ENCODE measurements around the gene TRERF1. TPM values are rescaled to one million over a fixed set of nuclear protein-coding genes. Genes with fewer than 3 reads are reported as not detected.

The TRERF1 gene
- total RNA-seq, 2 donors from 2014 or later = 3.4 to 5.6 TPM

DNA sequence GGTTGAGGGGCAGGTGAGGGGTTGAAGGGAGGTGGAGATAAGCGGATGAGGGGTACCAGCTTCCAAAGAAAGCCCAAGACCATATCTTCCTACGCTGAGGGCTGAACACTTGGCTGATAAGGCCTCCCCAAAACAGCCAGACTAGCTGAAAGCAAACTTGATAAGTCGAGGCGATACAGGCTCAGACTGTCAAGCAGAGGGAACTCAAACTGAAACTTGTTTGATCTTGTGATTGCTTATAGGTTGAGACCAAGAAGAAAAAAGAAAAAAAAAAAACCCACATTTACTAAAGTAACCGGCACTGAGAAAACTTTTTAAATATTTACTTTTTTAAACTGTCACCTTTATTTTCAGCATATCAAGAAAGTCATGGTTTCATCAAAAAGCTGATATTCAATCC, 73.6 kb downstream of the TRERF1 start:
- intact Hi-C loops (cut with DNase I) = no loop called here
- DNase-seq (ENCODE audit: low spot score) = no peak

DNA sequence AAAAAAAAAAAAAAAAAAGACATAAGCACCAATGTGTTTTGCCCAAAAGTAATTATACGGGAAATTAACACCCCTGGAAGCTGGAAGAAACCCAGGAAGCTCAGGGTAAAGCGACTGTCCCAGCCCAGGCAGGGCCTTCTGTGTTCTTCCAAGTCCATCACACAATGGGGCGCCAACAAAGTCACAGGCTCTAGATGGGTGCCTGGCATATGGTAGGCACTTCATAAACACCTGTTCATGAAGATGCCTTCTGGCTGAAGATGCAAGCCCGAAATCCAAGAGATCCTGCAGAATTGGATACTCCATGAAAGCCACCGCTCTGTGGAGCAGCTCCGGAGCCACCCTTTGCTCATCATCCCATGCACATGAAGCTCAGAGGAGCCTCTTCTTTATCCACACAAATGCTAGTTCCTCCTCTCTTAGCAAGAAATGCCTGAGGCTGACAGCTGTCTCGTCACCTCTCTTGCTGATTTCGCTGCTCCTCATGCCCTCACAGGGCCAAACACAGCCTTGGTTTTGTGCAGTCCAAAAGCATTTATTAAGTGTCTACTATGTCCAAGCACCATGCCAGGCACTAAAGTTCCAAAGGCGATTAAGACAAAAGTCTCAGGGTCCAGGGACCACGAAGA, 76.6 kb downstream of the TRERF1 start:
- intact Hi-C loops (cut with DNase I) = no loop called here

DNA sequence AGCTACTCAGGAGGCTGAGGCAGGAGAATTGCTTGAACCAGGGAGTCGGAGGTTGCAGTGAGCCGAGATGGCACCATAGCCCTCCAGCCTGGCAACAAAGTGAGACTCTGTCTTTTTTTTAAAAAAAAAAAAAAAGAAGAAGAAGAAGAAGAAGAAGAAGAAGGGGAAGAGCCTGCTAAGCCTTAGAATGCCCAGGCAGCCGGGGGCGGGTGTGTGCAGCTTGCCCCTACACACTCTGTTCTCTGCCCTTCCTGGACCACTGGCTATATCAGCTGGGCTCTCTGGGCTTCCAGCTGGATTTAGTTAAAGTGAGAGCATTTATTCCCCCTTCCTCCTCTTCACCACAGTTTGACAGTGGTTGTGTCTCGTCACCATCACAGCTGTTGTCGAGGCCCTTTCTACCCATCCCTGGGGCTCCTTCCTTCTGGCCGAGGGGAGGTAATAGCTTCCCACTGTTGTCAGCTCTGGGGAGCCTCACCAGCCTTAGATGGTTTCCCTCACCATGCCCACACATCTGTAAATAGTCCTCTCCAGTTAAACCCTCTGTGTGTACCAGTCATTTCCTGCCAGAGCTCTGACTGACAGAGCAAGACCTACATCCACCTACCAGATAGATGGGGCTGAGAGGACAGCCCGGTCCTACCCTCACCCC, 77.6 kb downstream of the TRERF1 start:
- DNase-seq (ENCODE audit: low spot score) = no peak
- intact Hi-C loops (cut with DNase I) = no loop called here

More for the DNA sequence above, 76.6 kb downstream of the TRERF1 start:
- no peak for DNase-seq (ENCODE audit: low spot score)

DNA sequence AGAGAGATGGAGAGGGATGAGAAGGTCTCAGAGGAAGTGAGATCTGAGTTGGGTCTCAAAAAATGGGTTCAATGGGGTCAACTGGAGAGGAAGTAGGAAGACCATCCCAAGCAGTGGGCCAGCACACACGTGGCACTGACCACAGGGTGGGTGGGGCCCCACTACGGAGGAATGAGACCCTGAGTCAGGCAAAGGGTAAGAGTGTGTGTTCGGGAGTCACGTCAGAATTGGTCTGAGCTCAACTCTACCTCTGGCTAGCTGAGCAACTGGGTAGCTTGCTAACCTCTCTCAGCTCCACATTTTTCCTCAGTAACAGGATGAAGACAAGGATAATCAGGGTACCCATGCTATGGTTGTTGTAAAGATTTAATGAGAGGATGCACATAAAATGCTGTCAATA, 79.0 kb downstream of the TRERF1 start:
- intact Hi-C loops (cut with DNase I) = no loop called here
- no peak for DNase-seq (ENCODE audit: low spot score)

DNA sequence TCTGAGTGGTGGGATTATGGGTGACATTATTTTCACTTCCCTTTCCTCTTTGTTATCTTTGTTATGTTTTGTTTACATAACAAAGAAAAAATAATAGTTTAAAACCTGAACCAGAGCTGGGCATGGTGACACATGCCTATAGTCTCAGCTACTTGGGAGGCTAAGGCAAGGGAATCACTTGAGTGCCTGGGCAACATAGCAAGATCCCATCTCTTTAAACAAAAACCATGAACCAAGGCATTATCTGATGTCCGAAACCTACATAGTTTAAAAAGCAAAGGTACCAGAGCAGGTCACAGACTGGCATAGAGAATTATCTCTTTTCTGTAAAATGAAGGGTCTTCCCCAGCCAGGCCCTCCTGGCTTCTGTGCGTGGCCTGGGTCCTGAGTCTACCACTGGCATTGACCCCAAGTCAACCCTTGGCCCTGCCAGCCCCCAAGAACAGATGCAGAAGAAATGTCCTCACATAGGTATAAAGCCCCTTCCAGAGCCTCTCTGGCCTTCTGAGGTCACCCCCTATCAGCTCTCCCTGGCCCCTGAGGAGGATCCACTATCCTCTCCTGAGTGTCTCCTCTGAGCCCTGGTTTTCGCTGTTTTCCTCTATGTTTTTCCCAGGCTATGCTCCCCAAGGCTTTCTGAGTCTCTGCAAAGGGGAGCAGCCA, 81.3 kb downstream of the TRERF1 start:
- intact Hi-C loops (cut with DNase I) = no loop called here
- no peak for DNase-seq (ENCODE audit: low spot score)

DNA sequence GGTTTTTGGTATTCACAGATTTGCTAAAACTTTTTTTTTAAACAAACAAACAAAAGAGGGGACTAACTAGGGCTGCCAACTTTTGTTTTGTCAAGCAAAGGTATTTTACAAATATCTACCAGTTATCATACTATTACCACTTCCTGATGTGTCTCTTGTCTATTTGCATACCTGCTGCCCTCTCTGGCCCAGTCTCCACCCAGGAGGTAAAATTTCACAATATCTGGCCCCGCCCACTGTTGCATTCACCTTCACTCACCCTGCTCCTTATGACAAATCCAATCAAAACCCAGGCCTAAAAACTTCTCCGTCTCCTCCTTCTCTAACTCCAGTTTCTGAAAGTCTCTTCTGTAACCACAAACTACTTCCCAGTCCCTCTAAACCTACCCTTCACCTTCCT, 82.2 kb downstream of the TRERF1 start:
- intact Hi-C loops (cut with DNase I) = no loop called here
- no peak for DNase-seq (ENCODE audit: low spot score)

DNA sequence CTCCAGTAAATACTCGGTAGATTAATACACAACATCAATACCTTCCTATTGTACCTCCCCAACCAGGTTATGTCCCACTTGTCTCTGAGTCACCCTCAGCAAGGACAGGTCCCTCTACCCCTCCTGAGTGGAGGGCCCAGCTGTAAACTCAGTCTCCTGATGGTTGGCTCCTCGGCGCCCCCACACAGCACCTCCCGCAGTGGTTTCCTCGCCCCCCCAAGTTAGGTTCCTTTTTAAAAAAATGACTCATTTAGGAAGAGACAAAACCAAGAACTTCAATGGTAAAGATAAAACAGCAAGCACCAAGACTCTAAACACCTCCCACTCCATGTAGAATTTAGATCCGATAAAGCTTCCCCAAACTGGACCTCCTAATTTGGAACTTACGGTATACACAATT, 83.5 kb downstream of the TRERF1 start:
- intact Hi-C loops (cut with DNase I) = no loop called here

DNA sequence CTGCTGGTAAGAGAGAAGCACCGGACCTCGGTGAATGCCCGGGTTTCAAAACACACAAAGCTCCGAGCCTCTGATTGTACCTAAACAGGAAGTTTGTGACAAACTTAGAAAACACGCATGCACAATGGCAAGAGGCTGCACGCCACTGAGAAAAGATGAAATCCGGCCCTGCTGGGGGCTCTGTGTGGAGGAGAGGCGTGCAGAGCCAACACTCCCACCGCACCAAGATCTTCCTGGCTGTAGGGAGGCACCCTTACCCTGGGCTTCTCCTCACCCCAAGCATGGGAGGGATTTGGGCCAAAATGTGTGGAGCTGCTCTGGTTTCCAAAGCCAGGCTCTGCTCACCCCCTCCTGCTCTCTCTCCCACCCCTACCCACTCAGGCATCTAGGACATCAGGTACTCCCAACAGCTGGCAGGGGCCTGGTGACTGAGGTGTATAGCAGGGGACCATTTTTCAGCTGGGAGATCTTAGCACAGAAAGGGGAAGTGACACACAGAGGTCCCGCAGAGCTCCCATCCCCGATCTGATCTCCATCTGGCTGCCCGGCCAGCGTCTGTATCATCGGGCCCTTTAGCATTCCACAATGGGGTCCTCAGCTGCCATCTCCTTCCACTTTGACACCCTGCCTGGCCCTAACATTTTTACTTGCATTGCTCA, 84.2 kb downstream of the TRERF1 start:
- DNase-seq (ENCODE audit: low spot score) = no peak
- intact Hi-C loops (cut with DNase I) = loop anchor here in 1 of 2 donors (1.0 kb wide), 1 partner anchor 29 kb away; no protein-coding TSS in a partner anchor

More for the DNA sequence above, 83.5 kb downstream of the TRERF1 start:
- no peak for DNase-seq (ENCODE audit: low spot score)

DNA sequence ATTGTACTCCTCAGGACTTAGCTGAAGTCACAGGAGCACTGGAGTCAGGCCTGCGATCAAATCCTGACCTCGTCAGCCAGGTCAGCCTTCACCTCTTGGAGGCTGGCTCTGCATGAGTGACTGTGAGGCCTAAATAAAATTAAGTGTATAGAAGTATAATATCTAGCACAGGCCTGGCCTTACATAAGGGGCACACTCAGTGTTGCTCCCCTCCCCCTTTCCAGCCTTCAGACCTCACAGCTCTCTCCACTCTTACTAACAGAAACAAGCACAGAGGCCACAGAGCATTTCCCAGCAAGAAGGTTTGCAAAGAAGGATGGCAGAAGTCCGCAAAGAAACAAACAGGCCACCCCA, 84.8 kb downstream of the TRERF1 start:
- intact Hi-C loops (cut with DNase I) = loop anchor here in 1 of 2 donors (1.0 kb wide), 1 partner anchor 29 kb away; no protein-coding TSS in a partner anchor
- DNase-seq (ENCODE audit: low spot score) = no peak

DNA sequence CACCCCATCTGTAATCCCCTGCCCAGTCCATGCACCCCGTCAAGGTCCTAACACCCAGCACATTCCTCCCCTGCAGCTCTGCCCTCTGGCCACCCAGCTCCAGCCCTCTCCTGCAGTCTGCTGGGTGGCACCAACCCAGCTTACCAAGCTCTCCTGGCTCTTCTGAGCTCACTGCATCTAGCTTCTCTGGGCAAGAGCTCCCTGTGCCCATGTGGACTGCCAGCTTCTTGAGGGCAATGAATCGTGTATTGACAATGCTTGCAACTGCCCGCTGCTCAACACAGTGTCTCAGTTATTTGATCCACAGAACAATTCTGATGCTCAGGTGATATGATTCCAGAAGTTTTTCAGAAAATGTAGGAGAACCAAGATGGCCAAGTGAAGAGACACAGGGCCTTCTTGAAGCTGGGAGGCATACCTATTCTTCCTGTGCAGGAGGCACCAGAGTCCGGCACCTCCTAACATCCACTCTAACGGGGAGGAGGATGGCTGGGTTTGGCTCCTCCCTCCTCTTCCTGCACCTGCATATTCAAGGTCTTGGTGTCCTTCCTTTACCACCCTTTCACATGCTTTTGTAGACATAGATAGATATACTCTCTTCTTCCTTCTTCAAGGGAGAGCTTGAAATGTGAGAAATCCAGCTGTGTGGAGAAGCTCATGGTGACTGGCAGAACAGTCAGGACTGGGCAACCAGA, 85.6 kb downstream of the TRERF1 start:
- DNase-seq (ENCODE audit: low spot score) = no peak
- intact Hi-C loops (cut with DNase I) = no loop called here

DNA sequence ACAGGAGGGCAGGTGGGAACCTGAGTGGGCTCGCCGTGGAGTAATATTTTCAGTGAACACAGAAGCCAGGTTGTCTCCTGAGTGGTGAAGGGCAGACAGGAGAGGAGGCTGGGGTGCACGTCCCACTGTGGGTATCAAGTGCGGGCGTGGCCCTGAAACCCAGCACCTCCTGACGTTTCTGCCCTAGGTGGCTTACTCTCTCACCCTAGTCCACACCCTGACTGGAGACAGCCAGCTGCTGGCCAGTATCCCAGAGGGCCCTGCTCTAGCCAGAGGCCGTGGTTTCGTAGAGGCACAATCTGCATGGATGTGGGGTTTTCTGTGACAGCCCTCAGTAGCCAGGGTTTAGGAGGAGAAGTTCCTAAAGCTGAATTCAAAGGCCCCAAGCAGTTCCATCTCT, 86.7 kb downstream of the TRERF1 start:
- DNase-seq (ENCODE audit: low spot score) = no peak
- intact Hi-C loops (cut with DNase I) = no loop called here

DNA sequence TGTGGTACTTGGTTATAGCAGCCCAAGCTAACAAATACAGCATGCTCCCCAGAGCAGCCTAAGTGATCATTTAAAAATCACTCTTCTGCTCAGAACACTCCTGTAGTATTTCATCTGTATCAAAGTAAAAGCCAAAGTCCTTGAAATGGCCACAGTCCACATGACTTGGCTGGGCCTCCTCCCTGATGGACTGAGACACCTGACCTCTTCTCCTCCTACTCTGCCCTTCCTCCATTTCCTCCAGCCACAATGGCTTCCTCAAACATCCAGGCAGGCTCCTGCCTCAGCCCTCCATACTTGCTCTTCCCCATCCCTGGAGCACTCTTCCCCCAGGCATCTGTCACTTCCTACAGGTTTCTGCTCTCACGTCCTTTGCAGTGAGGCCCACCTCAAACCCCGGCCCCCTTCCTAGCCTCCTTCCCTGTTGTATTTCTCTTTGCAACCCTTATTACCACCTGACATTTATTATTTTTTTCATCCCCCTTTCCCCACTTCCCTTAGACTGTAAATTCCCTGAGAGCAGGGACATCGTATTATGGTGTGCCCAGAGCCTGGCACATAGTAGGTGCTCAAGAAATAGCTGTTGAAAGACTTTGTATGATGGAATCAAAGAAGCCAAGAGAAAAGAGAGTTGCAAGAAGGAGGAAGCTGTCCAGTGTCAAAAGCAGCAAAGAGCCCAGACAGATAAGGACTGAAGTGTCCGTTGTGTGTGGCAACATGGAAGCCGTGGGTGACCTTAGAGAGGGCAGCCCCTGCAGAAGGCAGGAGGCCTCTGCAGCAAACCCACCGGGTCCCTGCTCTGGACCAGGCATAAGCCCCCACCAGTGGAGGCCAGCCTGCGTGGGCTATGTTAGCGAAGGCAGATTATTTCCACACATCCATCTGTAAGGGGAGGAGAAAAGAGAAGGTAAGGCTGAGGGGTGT, 87.5 kb downstream of the TRERF1 start:
- no peak for DNase-seq (ENCODE audit: low spot score)
- intact Hi-C loops (cut with DNase I) = no loop called here

DNA sequence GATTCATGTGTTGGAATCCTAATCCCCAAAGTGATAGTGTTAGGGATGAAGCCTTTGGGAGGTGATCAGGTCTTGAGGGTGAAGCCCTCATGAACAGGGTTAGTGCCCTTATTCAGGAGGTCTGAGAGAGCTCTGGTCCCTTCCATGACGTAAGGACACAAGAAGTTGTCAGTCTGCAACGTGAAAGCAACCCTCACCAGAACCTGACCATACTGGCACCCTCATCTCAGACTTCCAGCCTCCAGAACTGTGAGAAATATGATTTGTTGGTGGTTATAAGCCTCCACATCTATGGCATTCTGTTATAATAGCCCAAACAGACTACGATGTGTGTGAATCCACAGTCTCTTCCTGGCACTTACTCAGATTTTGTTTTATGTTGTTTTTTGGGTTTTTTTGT, 90.7 kb downstream of the TRERF1 start:
- intact Hi-C loops (cut with DNase I) = no loop called here
- DNase-seq (ENCODE audit: low spot score) = no peak

DNA sequence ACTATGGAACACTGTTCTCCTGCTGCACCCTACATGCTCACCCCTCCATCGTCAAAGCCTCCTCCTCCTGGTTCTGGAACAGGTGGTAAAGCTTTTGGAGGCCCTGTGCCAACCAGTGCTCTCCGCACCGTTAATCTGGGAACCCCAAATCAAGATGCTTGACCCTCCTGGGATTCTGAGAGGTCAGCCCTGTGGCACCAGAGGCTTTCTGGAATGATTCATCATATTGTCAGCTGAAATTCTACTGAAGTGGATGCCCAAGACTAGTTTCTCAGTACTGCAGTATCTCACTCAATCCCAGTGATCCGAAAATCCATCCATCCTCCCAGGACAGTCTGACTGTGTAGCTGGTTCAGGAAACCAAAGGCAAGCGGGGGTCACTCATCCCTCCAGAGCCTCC, 92.7 kb downstream of the TRERF1 start:
- intact Hi-C loops (cut with DNase I) = no loop called here
- no peak for DNase-seq (ENCODE audit: low spot score)

DNA sequence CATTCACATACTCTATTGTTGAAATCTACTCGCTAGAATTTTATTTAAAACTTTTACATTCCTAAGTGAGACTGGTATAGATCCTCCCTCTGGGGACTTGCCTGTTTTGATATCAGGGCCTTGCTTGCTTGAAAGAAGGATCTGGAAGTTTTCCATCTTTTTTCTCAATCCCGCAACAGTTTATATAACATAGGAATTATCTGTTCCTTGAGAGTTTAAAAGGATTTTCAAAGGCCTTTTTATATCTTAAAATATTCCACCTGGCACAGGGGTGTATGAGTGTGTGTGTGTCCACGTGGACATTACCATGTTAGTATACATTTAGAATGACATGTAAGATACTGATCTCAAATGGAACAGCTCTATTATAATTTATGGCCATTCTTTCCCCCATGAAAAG, 96.3 kb downstream of the TRERF1 start:
- intact Hi-C loops (cut with DNase I) = no loop called here
- DNase-seq (ENCODE audit: low spot score) = no peak

DNA sequence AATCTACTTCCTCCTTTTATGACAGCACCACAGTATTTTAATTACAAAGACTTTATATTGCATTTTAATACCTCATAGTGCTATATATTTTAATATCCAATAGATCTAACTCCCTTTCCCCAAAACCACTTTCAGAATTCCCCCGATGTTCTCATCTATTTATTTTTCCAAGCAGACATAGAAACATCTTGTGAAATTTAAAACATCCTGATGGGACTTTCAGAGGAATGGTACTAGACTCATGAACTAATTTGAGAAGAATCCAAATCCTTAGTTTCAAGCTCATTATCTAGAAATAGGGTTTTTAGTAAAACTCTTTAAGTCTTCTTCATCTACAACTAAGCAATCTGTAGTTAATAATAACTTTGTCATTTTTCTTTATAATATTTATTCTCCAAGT, 97.0 kb downstream of the TRERF1 start:
- intact Hi-C loops (cut with DNase I) = no loop called here
- no peak for DNase-seq (ENCODE audit: low spot score)

DNA sequence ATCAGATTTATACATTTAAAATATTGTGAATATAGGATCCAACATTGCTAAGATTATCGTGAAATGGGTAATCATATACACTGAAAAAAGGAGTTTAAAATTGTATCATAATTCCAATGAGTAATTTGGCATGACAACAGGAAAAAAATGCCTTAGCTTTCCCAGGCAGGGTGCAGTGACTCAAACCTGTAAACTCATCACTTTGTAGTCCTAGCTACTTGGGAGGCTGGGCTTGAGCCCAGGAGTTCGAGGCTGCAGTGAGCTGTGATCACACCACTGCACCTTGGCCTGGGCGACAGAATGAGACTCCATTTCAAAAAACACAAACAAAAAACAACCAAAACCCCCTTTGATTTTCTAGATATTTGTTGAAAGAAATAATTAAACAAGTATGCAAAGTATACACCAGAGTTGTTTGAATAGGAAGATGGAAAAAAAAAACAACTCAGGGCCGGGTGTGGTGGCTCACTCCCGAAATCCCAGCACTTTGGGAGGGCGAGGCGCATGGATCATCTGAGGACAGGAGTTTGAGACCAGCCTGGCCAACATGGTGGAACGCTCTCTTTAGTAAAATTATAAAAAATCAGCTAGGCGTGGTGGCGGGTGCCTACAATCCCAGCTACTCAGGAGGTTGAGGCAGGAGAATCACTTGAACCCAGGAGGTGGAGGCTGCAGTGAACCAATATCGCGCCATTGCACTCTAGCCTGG, 98.7 kb downstream of the TRERF1 start:
- intact Hi-C loops (cut with DNase I) = no loop called here
- DNase-seq (ENCODE audit: low spot score) = peak; percentile 35

DNA sequence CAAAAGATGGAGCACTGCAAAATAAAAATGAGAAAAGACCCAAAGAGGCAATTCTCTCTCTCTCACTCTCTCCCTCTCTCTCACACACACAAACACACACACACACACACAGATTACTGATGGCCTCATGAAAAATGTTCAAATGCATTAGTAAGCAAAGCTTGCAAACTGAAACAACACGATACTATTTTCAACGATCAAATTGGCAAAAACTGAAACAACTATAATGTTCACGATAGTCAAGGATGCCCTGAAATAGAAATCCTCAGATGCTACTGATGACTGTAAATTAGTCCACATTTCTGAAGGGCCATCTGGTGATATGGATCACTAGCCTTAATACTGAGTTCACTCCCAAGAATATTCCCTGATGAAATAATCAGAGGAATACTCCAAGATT, 100.8 kb downstream of the TRERF1 start:
- intact Hi-C loops (cut with DNase I) = no loop called here
- DNase-seq (ENCODE audit: low spot score) = no peak

Data from posterior vena cava (tissue), 2 donors.